NCI-H2081 treated with DMSO at 0.1 percent for 48 hours (cell line): ENCODE results near the gene RAB11FIP4.

Source experiments
- DNase-seq: peaks from one replicate; lab custom pipeline; 2025; lab: John Stamatoyannopoulos, UW

RAB11FIP4 gene

DNA sequence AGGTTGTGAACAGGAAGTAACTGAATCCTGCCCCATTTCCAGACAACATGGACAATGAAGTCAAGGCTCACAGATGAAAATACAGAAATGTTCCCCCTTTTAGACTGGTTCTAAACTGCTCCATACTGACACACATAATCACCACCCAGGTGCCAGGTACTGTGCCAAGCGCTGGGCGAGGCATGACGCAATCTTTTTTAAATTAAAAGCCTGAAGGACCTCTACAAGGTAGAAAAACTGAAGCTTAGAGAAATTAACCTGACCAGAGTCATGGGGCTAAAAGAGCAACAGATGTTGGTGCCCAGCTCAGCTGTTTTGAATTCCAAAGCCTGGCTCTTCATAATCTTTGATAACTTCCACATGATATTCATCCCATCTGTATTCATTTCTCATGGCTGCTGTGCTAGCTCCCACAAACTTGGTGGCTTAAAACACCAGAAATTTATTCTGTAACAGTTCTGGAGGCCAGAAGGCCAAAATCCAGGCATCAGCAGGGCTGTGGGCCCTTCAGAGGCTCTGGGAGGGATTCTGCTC is 4.9 kb upstream of the RAB11FIP4 start:
- DNase-seq, result no peak

DNA sequence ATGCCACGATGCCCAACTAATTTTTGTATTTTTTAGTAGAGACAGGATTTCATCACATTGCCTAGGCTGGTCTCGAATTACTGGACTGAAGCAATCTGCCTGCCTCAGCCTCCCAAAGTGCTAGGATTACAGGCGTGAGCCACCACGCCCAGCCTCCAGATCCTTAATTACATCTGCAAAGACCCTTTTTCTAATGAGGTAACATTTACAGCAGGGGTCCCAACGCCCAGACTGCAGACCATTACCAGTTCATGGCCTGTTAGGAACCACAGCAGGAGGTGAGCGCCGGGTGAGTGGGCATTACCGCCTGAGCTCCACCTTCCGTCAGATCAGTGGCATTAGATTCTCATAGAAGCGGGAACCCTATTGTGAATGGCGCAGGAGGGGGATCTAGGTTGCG is 4.0 kb upstream of the RAB11FIP4 start:
- no peak for DNase-seq

DNA sequence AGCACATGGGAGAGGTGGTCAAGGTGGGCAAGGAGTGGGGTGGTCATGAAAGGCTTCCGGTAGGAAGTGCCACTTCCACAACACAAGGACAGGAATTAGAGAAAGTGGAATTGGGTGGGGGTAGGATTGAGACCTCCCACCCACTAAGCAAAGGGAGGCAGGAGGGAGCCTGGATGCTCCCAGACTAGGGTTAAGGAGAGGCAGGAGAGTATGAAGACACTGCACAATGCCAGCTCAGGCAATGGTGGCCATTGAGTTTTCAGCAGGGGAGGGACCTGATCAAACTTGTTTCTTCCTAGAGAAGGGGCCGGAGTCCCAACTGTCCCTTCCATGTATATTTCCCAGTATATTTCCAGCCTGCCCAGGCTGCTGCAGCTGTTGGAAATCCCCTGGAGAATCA is 3.1 kb upstream of the RAB11FIP4 start:
- DNase-seq, result no peak

DNA sequence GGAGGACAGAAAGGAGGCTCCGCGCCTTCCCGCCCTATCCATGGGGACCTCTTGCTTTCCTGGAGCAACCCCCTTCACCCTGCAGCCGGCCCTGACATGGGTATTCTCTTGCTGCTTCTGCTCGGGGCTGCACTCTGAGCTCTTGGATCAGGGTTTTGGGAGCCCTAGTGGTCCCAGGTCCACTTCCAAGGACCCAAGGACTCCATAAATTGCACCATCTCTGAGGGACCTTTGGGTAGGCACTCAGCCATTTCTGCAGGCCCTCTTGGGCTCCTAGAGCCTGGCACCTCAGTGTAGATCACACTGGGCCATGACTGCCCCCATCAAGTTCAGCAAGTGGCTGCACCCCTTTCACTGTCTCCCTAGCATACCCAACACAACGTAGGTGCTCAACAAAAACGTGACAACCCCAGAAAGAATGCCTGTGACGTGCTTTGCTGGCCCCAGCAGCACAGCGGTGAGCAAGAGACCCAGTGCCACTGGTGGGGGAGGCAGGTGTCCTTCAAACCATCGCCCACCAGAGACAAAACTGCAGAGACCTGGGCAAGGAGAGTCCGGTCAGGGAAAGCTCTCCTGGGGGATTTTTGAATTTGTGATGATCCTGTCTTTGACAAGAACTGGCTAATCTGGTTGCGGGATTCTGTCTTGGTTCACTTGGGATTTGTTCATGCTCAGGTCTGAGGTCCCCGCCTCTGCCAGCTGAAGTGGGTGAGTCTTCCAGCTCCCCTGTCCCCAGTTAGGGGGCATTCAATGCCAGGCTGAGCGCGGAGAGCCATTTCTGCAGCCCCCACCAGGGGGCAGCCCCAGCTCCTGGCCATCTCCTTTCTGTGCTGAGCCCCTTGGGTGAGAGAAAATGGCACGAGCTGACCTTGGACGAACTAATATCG is 2.5 kb upstream of the RAB11FIP4 start:
- no peak for DNase-seq

DNA sequence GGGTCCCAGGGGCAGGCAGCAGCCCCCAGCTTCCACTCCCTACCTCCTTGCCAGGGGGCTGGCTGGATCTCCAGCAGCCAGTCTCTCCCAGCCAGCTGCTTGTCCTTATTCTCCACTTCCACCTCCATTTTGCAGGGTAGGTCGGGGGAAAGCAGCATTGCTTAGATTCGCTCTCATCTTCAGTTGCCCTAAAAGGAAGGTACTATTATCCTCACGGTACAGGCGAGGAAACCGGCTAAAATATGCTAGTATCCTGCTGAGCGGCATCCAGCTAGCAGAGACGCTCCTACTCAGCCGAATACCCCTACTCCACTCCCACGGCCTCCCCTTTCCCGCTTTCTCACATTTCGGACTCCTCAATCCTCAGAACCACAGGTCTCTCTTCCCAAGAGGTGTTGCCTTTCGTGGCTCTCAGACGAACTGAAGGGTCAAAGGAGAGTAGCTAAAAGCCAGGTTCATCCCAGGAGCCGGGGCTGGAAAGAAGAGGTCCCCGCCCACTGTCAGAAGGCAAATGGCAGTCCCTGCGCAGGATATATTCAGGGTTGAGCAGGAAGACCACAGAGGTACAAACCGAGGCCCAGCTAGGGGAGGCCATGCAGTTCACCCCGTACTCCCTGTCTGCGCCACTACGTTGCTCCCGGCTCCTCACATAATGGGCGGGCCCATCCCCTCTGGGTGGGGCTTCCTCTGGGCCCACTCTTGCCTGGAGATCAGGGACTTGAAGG is 1.7 kb upstream of the RAB11FIP4 start:
- no peak for DNase-seq

DNA sequence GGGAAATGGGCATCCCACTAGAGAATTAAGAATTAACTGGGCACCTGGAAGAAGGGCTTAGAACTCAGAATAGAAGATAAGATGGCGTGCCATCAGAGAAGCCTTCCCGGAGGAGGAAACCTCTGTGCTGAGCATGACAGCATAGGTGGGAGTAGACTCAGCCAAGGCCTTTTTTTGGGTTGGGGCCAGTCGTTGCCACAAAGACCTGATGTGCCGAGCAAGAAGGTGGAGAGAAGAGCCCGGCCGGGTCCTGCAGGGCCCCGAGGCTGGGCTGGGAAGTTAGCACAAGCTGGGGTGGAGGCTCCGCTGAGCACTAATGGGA is 1.1 kb upstream of the RAB11FIP4 start:
- DNase-seq, result no peak

DNA sequence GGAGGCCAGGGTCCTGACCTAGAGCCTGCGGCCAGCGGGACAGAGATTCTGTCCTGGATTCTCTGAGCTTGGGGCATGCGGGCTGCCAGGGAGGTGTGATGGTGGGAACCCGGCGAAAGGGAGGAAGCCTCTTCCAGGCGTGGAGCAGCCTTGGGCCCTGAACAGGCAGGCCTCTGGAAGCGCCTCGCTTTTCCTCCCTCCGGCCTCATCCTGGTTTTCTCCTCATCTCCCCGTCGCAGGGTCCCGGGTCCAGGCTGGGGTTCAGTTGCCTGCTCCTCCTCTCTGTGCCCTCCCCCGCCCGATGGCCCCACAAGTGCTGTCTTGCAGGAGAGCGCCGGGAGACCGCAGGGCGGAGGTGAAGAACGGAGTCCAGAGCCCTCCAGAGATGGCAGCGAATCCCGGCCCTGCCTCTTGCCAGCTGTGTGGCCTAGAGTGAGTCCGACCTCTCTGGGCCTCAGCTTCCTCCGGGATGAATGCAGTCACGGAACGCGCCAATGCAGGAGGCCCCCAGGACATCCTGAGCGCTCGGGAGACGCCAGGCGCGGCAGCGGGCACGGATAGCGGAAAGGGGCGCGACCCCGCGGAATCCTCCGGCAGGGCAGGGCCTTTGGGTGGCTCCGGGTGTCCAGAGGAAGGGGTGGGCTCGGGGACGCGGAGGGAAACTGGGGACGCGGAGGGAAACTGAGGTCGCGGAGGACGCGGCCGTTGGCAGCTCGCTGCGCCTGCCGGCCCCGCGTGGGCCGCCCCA is 553 bp upstream of the RAB11FIP4 start:
- no peak for DNase-seq

DNA sequence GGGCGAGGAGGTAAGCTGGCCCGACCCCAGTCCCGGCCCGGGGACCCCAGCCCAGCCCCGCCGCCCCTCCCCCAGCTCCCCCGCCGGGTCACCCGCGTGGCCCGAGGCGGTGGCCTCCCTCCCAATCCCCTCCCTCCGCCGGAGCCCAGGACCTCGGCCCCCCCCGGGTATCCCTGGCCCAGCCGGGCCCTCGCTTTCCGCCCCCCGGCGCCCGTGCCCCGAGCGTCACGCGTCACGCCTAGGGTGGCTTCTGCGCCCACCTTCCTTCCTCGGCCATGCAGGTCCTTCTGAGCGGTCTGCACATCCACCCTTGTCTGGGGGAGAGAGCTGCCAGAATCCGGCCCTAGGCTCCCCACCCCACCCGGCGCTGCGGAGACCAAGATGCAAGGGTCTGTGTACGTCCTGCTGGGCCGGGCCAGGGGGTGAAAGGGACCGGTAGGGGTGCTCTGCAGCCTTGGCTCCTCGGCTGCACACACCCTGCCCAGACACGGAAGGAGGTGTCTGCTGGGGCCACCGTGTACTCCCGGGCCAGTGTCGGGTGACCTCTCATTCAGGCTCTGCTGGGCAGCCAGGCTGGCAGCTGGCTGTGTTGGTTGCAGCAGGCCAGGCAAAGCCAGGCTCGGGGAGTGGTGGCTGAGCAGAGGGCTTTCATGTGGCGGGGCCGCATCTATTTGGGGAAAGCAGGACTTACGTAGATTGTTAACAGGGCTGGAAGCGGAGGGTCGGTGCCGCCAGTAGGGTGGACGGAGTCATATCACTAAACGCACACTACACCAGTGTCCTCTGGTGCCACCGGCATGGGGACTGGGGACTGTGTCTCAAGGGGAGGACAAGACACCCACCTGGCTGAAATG is 754 bp downstream of the RAB11FIP4 start:
- DNase-seq, result no peak

DNA sequence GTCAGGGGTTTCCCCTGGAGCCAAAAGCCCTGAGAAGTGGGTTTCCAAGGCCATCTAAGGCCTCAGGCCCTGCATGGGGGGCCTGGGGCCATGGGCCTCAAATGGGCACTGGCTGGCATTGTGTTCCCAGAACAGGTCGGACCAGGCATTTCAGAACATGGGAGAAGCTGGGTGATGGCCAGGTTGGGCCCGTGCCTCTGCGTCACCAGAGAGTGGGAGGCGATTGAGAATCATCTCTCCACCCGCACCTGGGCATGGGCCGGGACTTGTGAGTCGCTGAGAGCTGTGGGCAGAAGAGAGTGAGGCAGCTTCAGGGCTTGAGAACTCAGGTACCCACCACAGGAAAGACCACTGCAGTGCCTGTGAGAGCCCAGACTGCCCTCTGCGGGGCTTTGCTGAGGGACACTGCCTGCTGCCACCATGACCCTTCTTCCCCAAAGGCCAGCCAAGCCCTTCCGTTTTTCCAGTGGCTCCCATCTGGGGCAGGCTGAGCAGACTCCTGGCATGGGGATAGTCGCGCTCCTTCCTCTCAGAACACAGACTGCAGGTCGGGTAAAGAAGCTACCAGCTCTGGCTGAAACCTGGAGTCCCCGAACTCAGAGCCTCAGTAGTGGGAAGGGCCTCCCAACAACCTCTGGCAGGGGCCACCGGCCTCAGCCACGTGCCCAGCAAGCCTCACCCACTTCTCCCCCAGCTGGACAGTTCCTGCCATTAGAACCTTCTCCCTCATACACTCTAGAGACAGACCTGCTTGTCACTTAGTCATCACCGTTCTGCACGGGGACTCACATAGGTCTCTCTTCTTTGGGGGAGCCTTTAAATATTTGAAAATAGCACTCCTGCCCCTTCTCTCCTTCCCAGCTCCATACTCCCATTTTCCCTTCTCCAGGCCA is 1.6 kb downstream of the RAB11FIP4 start:
- DNase-seq, result no peak

DNA sequence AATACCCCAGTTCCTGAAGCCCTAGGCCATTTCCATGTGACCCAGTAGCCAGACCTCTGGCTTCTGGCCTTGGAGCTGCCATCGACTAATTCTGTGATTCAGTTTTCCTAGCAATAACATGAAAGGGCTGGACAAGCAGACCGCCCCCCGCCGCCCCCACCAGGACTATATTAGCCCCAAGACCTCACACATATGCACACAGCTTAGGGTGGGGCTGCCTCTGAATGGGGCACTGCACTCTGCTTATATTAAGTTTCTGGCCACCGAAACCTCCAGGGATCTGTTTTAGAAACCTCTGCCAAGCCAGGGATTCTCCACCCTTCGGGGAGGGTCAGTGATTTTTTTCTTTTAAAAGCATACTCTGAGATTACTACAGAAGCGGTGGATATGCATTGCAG is 2.3 kb downstream of the RAB11FIP4 start:
- no peak for DNase-seq

DNA sequence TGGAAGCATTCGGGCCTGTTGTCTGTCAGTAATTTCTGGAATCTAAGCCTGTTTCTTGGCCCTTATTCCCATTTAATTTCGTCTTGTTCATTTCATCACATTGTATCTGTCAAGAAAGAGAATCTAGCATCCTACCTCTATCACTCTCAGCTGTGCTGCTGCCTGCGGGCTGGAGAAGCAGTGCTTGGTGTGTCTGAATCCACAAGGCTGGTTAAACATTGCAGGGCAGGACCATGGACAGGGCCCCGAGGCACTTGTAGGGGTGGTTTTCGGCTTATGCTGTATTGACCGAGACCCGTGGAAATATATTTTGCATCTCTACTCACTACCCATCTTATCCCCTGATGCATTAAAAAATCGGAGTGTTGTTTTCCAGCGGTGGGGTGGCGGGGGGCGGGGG is 3.1 kb downstream of the RAB11FIP4 start:
- DNase-seq, result no peak

DNA sequence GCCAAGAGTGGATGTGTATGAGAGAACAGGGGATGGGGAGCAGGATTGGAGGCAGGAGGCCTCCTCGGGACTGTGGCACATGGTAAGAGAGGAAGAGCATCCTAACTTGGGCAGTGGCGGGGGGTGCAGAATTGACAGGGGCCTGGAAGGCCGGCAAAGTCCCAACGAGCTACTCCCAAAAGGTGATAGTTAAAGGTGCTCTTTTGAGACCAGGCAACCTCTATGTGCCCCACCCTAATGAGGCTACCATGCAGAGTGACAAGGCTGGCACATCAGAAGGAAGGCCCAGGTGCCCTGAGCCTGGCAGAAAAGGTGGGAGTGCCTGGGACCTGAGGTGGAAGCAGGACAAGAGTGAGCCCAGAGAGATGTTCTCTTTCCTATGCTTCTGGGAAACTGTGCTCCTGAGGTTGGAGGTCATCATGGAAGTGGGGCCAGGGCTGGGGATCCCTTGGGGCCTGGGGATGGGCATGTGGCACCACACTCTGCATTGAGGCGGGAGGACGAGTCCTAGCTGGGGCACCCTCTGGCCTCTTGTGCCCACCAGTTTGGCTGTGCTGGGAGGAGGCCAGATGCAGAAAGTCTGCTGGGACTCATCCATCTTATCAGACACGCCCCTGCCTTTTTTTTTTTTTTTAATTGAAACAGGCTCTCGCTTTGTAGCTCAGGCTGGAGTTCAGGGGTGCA is 5.9 kb downstream of the RAB11FIP4 start:
- DNase-seq, result no peak

DNA sequence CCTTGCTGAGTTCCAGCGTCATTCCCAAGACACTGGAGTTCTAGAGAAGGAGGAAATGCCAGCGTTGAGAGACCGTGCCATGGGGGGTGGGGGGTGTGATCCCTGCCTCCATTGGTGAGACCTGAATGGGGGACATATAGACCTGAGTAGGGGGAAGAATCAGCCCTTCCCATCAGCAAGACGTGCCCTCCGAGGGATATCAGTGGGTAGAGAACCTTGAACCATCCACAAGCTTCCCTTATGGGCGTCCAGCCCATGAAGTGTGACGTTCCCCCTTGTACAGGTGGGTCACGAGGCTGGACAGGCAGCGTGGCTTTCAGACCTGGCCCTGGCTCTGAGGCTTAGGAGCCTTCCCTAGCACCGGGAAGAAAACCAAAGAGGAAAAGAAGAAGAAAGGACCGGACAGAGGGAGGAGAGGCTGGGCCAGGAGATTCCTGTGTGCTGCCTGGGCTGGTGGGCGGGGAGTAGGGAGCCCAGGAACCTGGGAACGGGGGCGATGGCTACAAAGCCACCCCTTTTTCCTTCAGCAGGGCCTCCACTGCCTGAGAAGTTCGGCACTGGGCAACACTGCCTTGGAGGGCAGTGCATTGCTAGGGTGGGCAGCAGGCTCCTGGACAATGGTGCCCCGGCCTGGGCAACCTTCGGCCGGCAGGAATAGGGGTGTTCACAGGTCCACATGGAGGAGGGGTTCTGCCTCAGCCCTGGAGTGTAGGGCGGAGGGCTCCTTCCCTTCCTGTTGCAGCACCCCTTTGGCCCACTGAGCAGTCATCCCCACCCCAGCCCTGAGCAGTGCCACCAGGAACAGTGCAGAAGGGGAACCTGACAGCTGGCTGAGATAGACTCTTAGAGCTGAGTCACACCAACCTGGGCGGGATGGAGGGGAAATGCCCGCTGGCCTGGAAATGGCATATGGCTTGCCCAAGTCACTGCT is 7.2 kb downstream of the RAB11FIP4 start:
- DNase-seq, result no peak

DNA sequence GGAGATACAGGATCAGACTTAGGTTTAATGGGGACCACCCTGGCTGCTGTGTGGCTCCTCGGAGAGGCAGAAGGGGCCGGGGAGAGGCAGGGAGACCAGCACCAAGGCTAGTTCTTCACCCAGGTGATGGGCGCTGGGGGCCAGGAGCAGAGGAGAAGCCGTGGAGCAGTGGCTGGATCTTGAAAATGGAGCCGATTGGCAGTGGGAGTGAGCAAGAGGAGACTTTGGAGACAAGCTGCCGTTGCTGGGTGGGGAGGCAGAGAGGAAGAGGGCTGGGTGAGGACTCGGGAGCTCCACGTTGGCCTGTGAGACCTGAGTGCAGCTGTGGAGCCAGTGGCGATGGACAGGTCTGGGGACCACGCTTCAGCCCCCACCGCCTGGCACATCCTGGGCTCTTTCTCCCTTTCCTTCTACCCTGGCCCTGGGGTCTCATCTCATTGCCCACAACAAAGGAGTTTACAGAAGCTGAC is 9.0 kb downstream of the RAB11FIP4 start:
- DNase-seq, result no peak

DNA sequence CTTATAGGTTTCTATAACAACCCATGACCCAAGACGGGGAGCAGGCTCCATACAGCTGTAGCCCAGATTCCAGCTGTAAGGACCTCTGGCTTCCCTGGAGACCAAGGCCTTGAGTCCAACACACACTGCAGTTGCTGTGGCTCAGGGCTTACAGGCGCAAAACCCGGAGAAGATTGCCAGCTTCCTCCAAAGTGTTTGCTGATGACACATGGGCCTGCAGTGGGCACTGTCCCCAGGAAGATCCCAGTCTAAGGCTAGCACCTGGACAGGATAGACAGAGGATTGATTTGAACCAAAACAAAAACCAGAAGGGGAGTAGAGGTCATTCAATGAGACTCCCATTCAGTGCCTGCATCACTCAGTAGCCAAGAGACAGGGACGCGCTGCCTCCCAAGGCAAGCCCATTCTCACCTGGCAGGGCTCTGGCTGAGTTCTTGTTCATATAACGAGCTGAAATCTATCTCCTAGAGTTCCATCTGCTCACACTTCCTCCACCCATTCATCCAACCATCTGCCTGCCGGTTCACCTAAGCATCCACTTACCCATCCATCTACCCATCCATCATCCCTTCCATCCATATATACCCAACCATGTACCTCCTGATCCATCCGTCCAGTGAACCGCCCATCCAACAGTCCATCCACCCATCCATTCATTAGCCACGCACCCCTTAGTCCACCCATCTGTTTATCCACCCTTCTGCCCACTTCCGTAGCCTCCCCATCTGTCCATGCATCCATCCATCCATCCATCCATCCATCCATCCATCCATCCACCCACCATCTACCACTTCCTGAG is 10.2 kb downstream of the RAB11FIP4 start:
- no peak for DNase-seq

DNA sequence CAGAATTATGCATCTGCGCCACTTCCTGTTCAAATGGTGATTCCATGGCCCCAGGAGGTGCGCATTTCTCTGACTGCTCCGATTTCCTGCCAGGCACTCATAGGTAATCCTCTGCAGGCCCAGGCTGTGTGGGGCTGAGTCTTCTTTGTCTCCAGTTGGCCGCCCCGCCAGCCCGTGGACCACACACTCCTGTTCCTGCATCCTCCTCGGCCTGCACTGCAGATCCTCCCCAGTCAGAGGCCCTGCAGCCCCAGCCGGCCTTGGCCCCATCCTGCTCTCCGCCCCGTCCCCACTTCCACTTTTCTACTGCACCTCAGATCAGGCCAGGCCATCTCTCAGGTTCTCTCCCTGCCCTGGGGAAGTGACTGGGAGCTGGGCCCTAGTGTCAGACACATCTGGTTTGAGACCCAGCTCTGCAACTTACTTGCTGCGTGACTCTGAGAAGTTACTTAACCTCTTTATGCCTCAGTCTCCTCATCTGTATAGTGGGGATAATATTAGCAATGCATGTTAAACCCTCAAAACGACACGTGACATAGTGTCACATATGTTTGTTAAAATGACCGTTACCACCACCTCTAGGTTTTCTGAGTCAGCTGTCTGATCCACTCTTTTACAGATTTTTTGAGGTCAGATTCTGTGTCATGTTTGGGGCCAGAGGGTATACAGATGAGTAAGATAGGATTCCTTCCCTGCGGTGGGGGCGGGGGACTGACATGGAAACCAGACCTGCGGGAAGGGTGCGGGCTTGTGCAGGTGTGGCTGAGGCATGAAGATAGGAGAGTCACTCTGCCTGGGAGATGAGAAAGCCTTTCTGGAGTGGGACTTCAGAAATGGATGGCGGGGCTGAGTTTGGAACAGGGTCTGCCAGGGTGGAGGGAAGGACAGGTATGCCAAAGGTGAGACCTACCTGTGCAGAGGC is 12.8 kb downstream of the RAB11FIP4 start:
- DNase-seq, result no peak

DNA sequence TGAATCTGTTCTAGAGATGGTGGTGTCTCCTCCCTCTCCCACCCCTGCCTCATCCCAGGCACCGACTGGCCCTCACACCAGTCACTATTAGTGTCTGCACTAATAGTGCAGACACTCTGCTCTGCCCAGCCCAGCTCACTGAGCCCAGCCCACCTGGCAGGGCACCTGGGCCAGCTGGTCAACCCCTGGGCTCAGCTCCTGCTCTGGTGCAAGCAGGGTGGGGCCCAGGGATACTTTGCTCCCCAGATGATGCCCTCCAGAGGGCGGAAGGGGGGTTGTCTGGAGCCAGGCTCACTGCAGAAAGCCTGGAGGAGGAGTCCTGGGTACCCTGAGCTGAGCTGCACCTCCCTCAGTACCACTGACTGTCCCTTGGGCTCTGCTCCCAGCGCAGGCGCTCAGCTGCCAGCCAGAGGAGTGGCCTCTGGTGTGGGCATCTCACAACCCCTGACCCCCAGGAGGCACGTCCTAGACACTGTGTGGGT is 14.5 kb downstream of the RAB11FIP4 start:
- no peak for DNase-seq
